Ascending aorta (tissue), 2 donors: ENCODE measurements around the gene NUAK2. TPM values are rescaled to one million over a fixed set of nuclear protein-coding genes. Genes with fewer than 3 reads are reported as not detected.

Experiments
- DNase-seq, 2 donors: peaks; one replicate each; pipeline ENCODE4 v3.0.0-alpha.2; 2019; ENCODE audit warnings: low spot score in 2 of 2
- H3K27ac ChIP-seq, 2 donors: fragments of 200-600 bp; sonication (generic); one replicate each; pipeline ENCODE4 v1.5.1; 2016 to 2017; ENCODE audit warnings: mild to moderate bottlenecking in 1 of 2
- H3K27me3 ChIP-seq: fragments of 200-600 bp; sonication (generic); one replicate; pipeline ENCODE4 v1.5.1; 2017
- H3K36me3 ChIP-seq, 2 donors: fragments of 200-600 bp; sonication (generic); one replicate each; pipeline ENCODE4 v1.5.1; 2016
- H3K4me1 ChIP-seq, 2 donors: fragments of 200-600 bp; sonication (generic); one replicate each; pipeline ENCODE4 v1.5.1; 2016 to 2017; ENCODE audit warnings: mild to moderate bottlenecking in 1 of 2
- H3K4me3 ChIP-seq, 2 donors: fragments of 200-600 bp; sonication (generic); one replicate each; pipeline ENCODE4 v1.5.1; 2016 to 2017; ENCODE audit warnings: mild to moderate bottlenecking in 1 of 2
- H3K9me3 ChIP-seq, 2 donors: fragments of 200-600 bp; sonication (generic); one replicate each; pipeline ENCODE4 v1.5.1; 2016
- CTCF ChIP-seq, 3 experiments: fragments of 200-600 bp in 2 of 3; fragments of 450-650 bp in 1 of 3; sonication (generic) in 2 of 3; IDR thresholded peaks; one replicate each; pipeline ENCODE4 v1.5.1; 2016 to 2019; ENCODE audit warnings: antibody characterized with exemption in 3 of 3, mild to moderate bottlenecking in 1 of 3, moderate library complexity in 1 of 3
- intact Hi-C: fragments of 100-400 bp; cut with DNase I; formaldehyde crosslinking; loops from one replicate; pipeline ENCODE4 v1.15.1; 2023
- total RNA-seq: library from RNA; depleted of rRNA; stranded (reverse); fragments of >200 nt; gene quantifications from one replicate; pipeline ENCODE4 v1.1.0, GENCODE V29; 2016

Gene NUAK2
- total RNA-seq, 1 donor from 2014 or later, result 0.85 TPM

GRCh38 chr1:205339197-205339702, 17.7 kb upstream of the NUAK2 start:
- DNase-seq, result no peak
- peaks cover 7% of the 10 kb centered on the region for H3K27me3 ChIP-seq
- no peaks in the 10 kb centered on the region for H3K9me3 ChIP-seq
- no peak for TF ChIP-seq CTCF (IDR thresholded peaks at IDR 0.05)
- intact Hi-C loops, result loop anchor here (5.0 kb wide), 1 partner anchor 93 kb away; no protein-coding TSS in a partner anchor
- H3K36me3 ChIP-seq, result no peaks in the 10 kb centered on the region
- peaks cover 9% of the 10 kb centered on the region in 2 donors for H3K4me1 ChIP-seq
- no peak overlapping the region for H3K4me3 ChIP-seq
- no peak overlapping the region for H3K27ac ChIP-seq

GRCh38 chr1:205338011-205338410, 16.5 kb upstream of the NUAK2 start:
- H3K36me3 ChIP-seq, result no peaks in the 10 kb centered on the region
- TF ChIP-seq CTCF (IDR thresholded peaks at IDR 0.05), result no peak
- H3K4me1 ChIP-seq, result no peaks in the 10 kb centered on the region
- DNase-seq, result no peak
- no peaks in the 10 kb centered on the region for H3K27me3 ChIP-seq
- intact Hi-C loops, result loop anchor here (5.0 kb wide), 1 partner anchor 94 kb away; no protein-coding TSS in a partner anchor
- H3K4me3 ChIP-seq, result no peak overlapping the region
- H3K9me3 ChIP-seq, result no peaks in the 10 kb centered on the region
- H3K27ac ChIP-seq, result no peak overlapping the region

GRCh38 chr1:205337481-205337880, 15.9 kb upstream of the NUAK2 start:
- TF ChIP-seq CTCF (IDR thresholded peaks at IDR 0.05), result no peak
- Histone ChIP-seq H3K36me3 (no peaks in the 10 kb centered on the region), H3K9me3 (no peaks in the 10 kb centered on the region), H3K4me3 (no peak overlapping the region), H3K27ac (no peak overlapping the region), H3K4me1 (no peaks in the 10 kb centered on the region), H3K27me3 (no peaks in the 10 kb centered on the region)
- intact Hi-C loops, result loop anchor here (5.0 kb wide), 1 partner anchor 95 kb away; no protein-coding TSS in a partner anchor
- DNase-seq, result no peak

GRCh38 chr1:205335692-205336091, 14.1 kb upstream of the NUAK2 start:
- intact Hi-C loops, result loop anchor here (1.0 to 5.0 kb wide), 3 partner anchors 97 to 189 kb away; no protein-coding TSS in a partner anchor
- DNase-seq, result peak in 1 of 2 donors; percentile 82
- peak; percentile 87 to 97 (median 93) for TF ChIP-seq CTCF (IDR thresholded peaks at IDR 0.05)
- Histone ChIP-seq H3K27me3 (no peaks in the 10 kb centered on the region), H3K27ac (no peak overlapping the region), H3K4me1 (no peaks in the 10 kb centered on the region), H3K9me3 (no peaks in the 10 kb centered on the region), H3K36me3 (no peaks in the 10 kb centered on the region), H3K4me3 (no peak overlapping the region)

GRCh38 chr1:205332015-205332791, 10.7 kb upstream of the NUAK2 start:
- no peaks in the 10 kb centered on the region for H3K4me1 ChIP-seq
- no peak for DNase-seq
- no peak for TF ChIP-seq CTCF (IDR thresholded peaks at IDR 0.05)
- no peaks in the 10 kb centered on the region for H3K27me3 ChIP-seq
- intact Hi-C loops, result no loop called here
- H3K9me3 ChIP-seq, result no peaks in the 10 kb centered on the region
- H3K4me3 ChIP-seq, result no peak overlapping the region
- H3K36me3 ChIP-seq, result no peaks in the 10 kb centered on the region
- H3K27ac ChIP-seq, result no peak overlapping the region
